IMR-90 (cell line): ENCODE data around the gene MARCO. TPM values are rescaled to one million over a fixed set of nuclear protein-coding genes. Genes with fewer than 3 reads are reported as not detected.

Experiments
- ATAC-seq: fragments of 200-7000 bp; cut with Tn5 transposase; 2 replicates; pipeline ENCODE4 v1.9.1; 2020; ENCODE audit warnings: low read depth, mild to moderate bottlenecking, moderate library complexity
- BruUV-seq: library from RNA; stranded (reverse); fragments of 400-500 nt; replicated peaks from 2 replicates; lab custom pipeline; 2021; lab: Mats Ljungman, UMichigan
- CTCF ChIA-PET: fragments of 300-600 bp; formaldehyde crosslinking; extraction: SDS; loops from one replicate; lab custom pipeline; 2021; ENCODE audit warnings: antibody characterized with exemption; lab: Yijun Ruan, JAX
- POLR2A ChIA-PET: fragments of 300-600 bp; sonication (Branson Sonifier 250); formaldehyde crosslinking; loops from one replicate; lab custom pipeline; 2022; ENCODE audit warnings: antibody characterized with exemption; ENCODE audit not compliant: unreplicated experiment; lab: Charles Lee
- DNase-seq: peaks from one replicate; pipeline ENCODE4 v3.0.0; 2013
- H2AFZ ChIP-seq: replicated peaks from 2 replicates; pipeline ENCODE3; 2013; ENCODE audit warnings: low read length, mild to moderate bottlenecking; ENCODE audit not compliant: poor library complexity
- H2AK5ac ChIP-seq: 2 replicates; pipeline ENCODE4 v1.6.1; 2013; ENCODE audit warnings: low read depth, low read length, inconsistent platforms
- H2AK9ac ChIP-seq: replicated peaks from 2 replicates; pipeline ENCODE3; 2013; ENCODE audit warnings: mild to moderate bottlenecking, low read depth, low read length, moderate library complexity; ENCODE audit not compliant: poor library complexity
- H2BK120ac ChIP-seq: 2 replicates; pipeline ENCODE4 v1.6.1; 2013; ENCODE audit warnings: low read depth, low read length, inconsistent platforms
- H2BK15ac ChIP-seq: 3 replicates; pipeline ENCODE4 v1.6.1; 2013; ENCODE audit warnings: low read depth, low read length, inconsistent platforms
- H2BK20ac ChIP-seq: 2 replicates; pipeline ENCODE4 v1.6.1; 2013; ENCODE audit warnings: low read depth, mild to moderate bottlenecking, inconsistent platforms, low read length, moderate library complexity
- H2BK5ac ChIP-seq: 2 replicates; pipeline ENCODE4 v1.6.1; 2013; ENCODE audit warnings: mild to moderate bottlenecking, low read depth, low read length, inconsistent platforms; ENCODE audit not compliant: poor library complexity, severe bottlenecking
- H3K14ac ChIP-seq: replicated peaks from 2 replicates; pipeline ENCODE4 v1.6.1; 2013; ENCODE audit warnings: low read depth, low read length, inconsistent platforms
- H3K18ac ChIP-seq: 2 replicates; pipeline ENCODE4 v1.6.1; 2013; ENCODE audit warnings: low read depth, low read length, control low read depth
- H3K23ac ChIP-seq: 2 replicates; pipeline ENCODE4 v1.6.1; 2013; ENCODE audit warnings: low read depth, low read length, inconsistent platforms
- H3K27ac ChIP-seq: 2 replicates; pipeline ENCODE4 v1.5.1; 2013; ENCODE audit warnings: mild to moderate bottlenecking, control low read depth, low read length; ENCODE audit not compliant: insufficient read depth
- H3K27me3 ChIP-seq: 2 replicates; pipeline ENCODE4 v1.6.1; 2013; ENCODE audit warnings: low read length; ENCODE audit not compliant: control insufficient read depth, insufficient read depth
- H3K36me3 ChIP-seq: 2 replicates; pipeline ENCODE4 v1.6.1; 2013; ENCODE audit warnings: low read length, mixed read lengths; ENCODE audit not compliant: control insufficient read depth, insufficient read depth
- H3K4ac ChIP-seq: 2 replicates; pipeline ENCODE4 v1.6.1; 2013; ENCODE audit warnings: low read depth, low read length, inconsistent platforms
- H3K4me1 ChIP-seq: 2 replicates; pipeline ENCODE4 v1.6.1; 2013; ENCODE audit warnings: low read length, mixed read lengths; ENCODE audit not compliant: control insufficient read depth, insufficient read depth
- H3K4me2 ChIP-seq: 2 replicates; pipeline ENCODE4 v1.6.1; 2013; ENCODE audit warnings: low read depth, mild to moderate bottlenecking, control low read depth, low read length, moderate library complexity
- H3K4me3 ChIP-seq: 2 replicates; pipeline ENCODE4 v1.5.1; 2013; ENCODE audit warnings: low read depth, mild to moderate bottlenecking, control low read depth, low read length, moderate library complexity; ENCODE audit not compliant: insufficient read depth
- H3K56ac ChIP-seq: 2 replicates; pipeline ENCODE4 v1.6.1; 2013; ENCODE audit warnings: low read length, inconsistent platforms; ENCODE audit not compliant: insufficient read depth; ENCODE audit errors: extremely low read depth
- H3K79me1 ChIP-seq, 2 experiments: 2 replicates each; pipeline ENCODE4 v1.6.1; 2013; ENCODE audit warnings: low read length in 2 of 2, inconsistent platforms in 1 of 2, low read depth in 1 of 2
- H3K9ac ChIP-seq: 2 replicates; pipeline ENCODE4 v1.6.1; 2013; ENCODE audit warnings: low read depth, low read length, control low read depth
- H3K9me1 ChIP-seq: 2 replicates; pipeline ENCODE4 v1.6.1; 2013; ENCODE audit warnings: low read length, inconsistent platforms; ENCODE audit not compliant: insufficient read depth
- H3K9me3 ChIP-seq: 2 replicates; pipeline ENCODE4 v1.6.1; 2013; ENCODE audit warnings: low read length; ENCODE audit not compliant: control insufficient read depth, insufficient read depth
- H4K20me1 ChIP-seq: 2 replicates; pipeline ENCODE4 v1.6.1; 2013; ENCODE audit warnings: low read length, inconsistent platforms; ENCODE audit not compliant: insufficient read depth
- H4K5ac ChIP-seq: 2 replicates; pipeline ENCODE4 v1.6.1; 2013; ENCODE audit warnings: mild to moderate bottlenecking, low read depth, low read length, control low read depth
- H4K8ac ChIP-seq, 2 experiments: 2 replicates each; pipeline ENCODE4 v1.6.1; 2013; ENCODE audit warnings: low read depth in 2 of 2, low read length in 2 of 2, control low read depth in 1 of 2, inconsistent platforms in 1 of 2
- H4K91ac ChIP-seq: 2 replicates; pipeline ENCODE4 v1.6.1; 2013; ENCODE audit warnings: low read depth, low read length, inconsistent platforms; ENCODE audit not compliant: insufficient read depth
- BHLHE40 ChIP-seq: fragments of 150-350 bp; IDR thresholded peaks from 2 replicates; pipeline ENCODE4 v1.6.1; 2016; ENCODE audit warnings: mild to moderate bottlenecking, low read depth, low read length
- CHD1 ChIP-seq: IDR thresholded peaks from 2 replicates; pipeline ENCODE4 v1.6.1; 2012; ENCODE audit warnings: low read depth, low read length, improper control_type of control experiment
- FOS ChIP-seq: fragments of 150-350 bp; IDR thresholded peaks from 2 replicates; pipeline ENCODE4 v1.6.1; 2016; ENCODE audit warnings: low read depth, low read length
- MAFK ChIP-seq: IDR thresholded peaks from 2 replicates; pipeline ENCODE4 v1.6.1; 2012; ENCODE audit warnings: low read depth, low read length, improper control_type of control experiment
- NFE2L2 ChIP-seq: fragments of 150-350 bp; IDR thresholded peaks from 2 replicates; pipeline ENCODE4 v1.6.1; 2016; ENCODE audit warnings: low read depth, mild to moderate bottlenecking, low read length
- RAD21 ChIP-seq: IDR thresholded peaks from 2 replicates; pipeline ENCODE4 v1.6.1; 2012; ENCODE audit warnings: low read length, improper control_type of control experiment
- SMC3 ChIP-seq: fragments of 150-350 bp; IDR thresholded peaks from 2 replicates; pipeline ENCODE4 v1.6.1; 2016; ENCODE audit warnings: low read depth, mild to moderate bottlenecking, antibody characterized with exemption, low read length, moderate library complexity
- WGBS, 2 experiments: methylation state at CpG; one replicate each; pipeline versions ENCODE4 v1.1.5 to v1.1.7; 2013; ENCODE audit warnings: missing lambda C conversion rate in 2 of 2; ENCODE audit not compliant: insufficient read length in 1 of 2; ENCODE audit errors: extremely low coverage in 2 of 2; 5-methylcytosine and 5-hydroxymethylcytosine counted together
- dilution Hi-C: fragments of 300-500 bp; cut with HindIII; formaldehyde crosslinking; loops from one replicate; pipeline ENCODE4 v1.14.3; 2018; ENCODE audit warnings: low sequenced_read_pairs; ENCODE audit not compliant: unreplicated experiment
- in situ Hi-C: fragments of 300-500 bp; cut with MboI; formaldehyde crosslinking; loops from 3 replicates; pipeline ENCODE4 v1.14.3; 2019; ENCODE audit warnings: low sequenced_read_pairs, inconsistent platforms, mixed read lengths
- intact Hi-C: fragments of 100-400 bp; cut with micrococcal nuclease; formaldehyde crosslinking; loops from 2 replicates; pipeline ENCODE4 v1.10.0; 2022
- polyA plus RNA-seq, 3 experiments: library from polyadenylated mRNA; depleted of rRNA; stranded (reverse); fragments of >200 nt; gene quantifications; 2 replicates each; pipeline ENCODE4 v1.2.3, GENCODE V29; 2012; ENCODE audit warnings: low replicate concordance in 1 of 3
- total RNA-seq: library from RNA; depleted of rRNA; stranded (reverse); fragments of >200 nt; gene quantifications from 2 replicates; pipeline ENCODE4 v1.2.3, GENCODE V29; 2012
- TF ChIP-seq, protein P1 (sequence below): conservative IDR thresholded peaks from 2 replicates; pipeline ENCODE4 v1.5.1; 2012; ENCODE audit warnings: mild to moderate bottlenecking, low read depth, low read length, improper control_type of control experiment

The MARCO gene
- total and polyA plus RNA-seq, 2 of the 4 experiments (the other 2 are of a cell fraction): not detected

GRCh38 chr2:119011162-119011909 lies 69.3 kb downstream of the MARCO start:
- Histone ChIP-seq H3K4me2 (no peak overlapping the region), H3K4me3 (no peak overlapping the region), H4K91ac (no peak overlapping the region), H4K20me1 (no peaks in the 10 kb centered on the region), H4K8ac (no peak overlapping the region), H3K27me3 (peaks cover 5% of the 10 kb centered on the region), H3K4ac (no peak overlapping the region), H3K56ac (no peak overlapping the region), H2AK9ac (peak overlapping the region; percentile 24), H3K9me3 (no peaks in the 10 kb centered on the region), H3K14ac (no peak overlapping the region), H2BK15ac (no peak overlapping the region), H3K9me1 (no peaks in the 10 kb centered on the region), H3K27ac (no peak overlapping the region), H3K79me1 (no peaks in the 10 kb centered on the region), H3K18ac (no peak overlapping the region), H3K9ac (no peak overlapping the region), H2BK120ac (no peak overlapping the region), H4K5ac (no peak overlapping the region), H2AFZ (no peak overlapping the region), H3K4me1 (no peaks in the 10 kb centered on the region), H3K23ac (no peak overlapping the region), H2AK5ac (no peak overlapping the region), H2BK20ac (no peak overlapping the region), H2BK5ac (no peak overlapping the region), H3K36me3 (no peaks in the 10 kb centered on the region)
- ChIA-PET POLR2A (no interaction called here), CTCF (interaction anchor here (0.6 to 2.0 kb wide), 4 partner anchors 126 to 465 kb away, joined by 3 to 8 read pairs (median 3); no protein-coding TSS in a partner anchor)
- TF ChIP-seq RAD21: peak; percentile 82
- TF ChIP-seq, protein P1, sequence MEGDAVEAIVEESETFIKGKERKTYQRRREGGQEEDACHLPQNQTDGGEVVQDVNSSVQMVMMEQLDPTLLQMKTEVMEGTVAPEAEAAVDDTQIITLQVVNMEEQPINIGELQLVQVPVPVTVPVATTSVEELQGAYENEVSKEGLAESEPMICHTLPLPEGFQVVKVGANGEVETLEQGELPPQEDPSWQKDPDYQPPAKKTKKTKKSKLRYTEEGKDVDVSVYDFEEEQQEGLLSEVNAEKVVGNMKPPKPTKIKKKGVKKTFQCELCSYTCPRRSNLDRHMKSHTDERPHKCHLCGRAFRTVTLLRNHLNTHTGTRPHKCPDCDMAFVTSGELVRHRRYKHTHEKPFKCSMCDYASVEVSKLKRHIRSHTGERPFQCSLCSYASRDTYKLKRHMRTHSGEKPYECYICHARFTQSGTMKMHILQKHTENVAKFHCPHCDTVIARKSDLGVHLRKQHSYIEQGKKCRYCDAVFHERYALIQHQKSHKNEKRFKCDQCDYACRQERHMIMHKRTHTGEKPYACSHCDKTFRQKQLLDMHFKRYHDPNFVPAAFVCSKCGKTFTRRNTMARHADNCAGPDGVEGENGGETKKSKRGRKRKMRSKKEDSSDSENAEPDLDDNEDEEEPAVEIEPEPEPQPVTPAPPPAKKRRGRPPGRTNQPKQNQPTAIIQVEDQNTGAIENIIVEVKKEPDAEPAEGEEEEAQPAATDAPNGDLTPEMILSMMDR: peak; percentile 67
- peak; percentile 62 for TF ChIP-seq SMC3
- no peak for TF ChIP-seq NFE2L2
- TF ChIP-seq BHLHE40: no peak
- no peak for TF ChIP-seq CHD1
- TF ChIP-seq FOS: no peak
- TF ChIP-seq MAFK: no peak
- ATAC-seq (peak; percentile 99), DNase-seq (peak; percentile 5)
- no TSS peak for BruUV-seq
- in situ Hi-C loops: no loop called here
- dilution Hi-C loops: no loop called here
- 10% methylated on average over 7 of the region's 38 CpGs; no CpG with 5 or more reads in 1 of the 2 experiments for WGBS, 2 experiments
- intact Hi-C loops: loop anchor here (1.0 to 5.0 kb wide), 4 partner anchors 254 to 466 kb away; no protein-coding TSS in a partner anchor
